ENCODE data around the gene ZNF644. TPM values are rescaled to one million over a fixed set of nuclear protein-coding genes. Genes with fewer than 3 reads are reported as not detected.

The ZNF644 gene
- polyA plus RNA-seq, 1 of the 3 experiments (the other 2 are of a cell fraction): 5.6 TPM

DNA sequence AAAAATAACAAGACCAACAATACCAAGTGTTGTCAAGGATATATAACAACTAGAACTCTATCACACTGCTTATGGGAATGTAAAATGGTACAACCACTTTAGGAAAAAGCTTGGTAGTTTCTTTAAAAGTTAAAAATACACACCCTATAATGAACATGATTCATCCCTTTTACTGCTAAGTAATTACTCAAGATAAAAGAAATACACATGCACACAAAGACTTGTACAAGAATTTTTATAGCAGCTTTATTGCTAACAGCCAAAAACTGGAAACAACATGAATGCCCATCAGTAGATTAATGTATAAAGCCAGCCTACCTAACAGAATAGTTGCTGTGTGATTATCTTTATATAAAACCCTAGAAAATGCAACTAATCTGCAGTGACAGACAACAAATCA, 10.5 kb upstream of the ZNF644 start:
- Histone ChIP-seq H3K79me2 (ENCODE audit: insufficient read depth) (no peaks in the 10 kb centered on the region), H3K4me2 (no peak overlapping the region), H3K4me3 (ENCODE audit: low read depth in 2 of 2, low read length in 1 of 2) (no peak overlapping the region), H3K9ac (no peak overlapping the region), H4K20me1 (ENCODE audit: insufficient read depth) (no peaks in the 10 kb centered on the region), H3K4me1 (ENCODE audit: control insufficient read depth in 1 of 2, insufficient read depth in 2 of 2, low read depth in 1 of 2, low read length in 1 of 2) (no peaks in the 10 kb centered on the region), H3K27ac (ENCODE audit: low read depth in 2 of 2, low read length in 1 of 2) (no peak overlapping the region), H2AFZ (ENCODE audit: low read depth) (no peak overlapping the region), H3F3A (replicated peaks; ENCODE audit: insufficient read depth) (no peaks in the 10 kb centered on the region), H3K27me3 (ENCODE audit: insufficient read depth) (no peaks in the 10 kb centered on the region; the same call in 1 of the 2 replicates), H3K9me3 (no peaks in the 10 kb centered on the region), H3K9me2 (no peaks in the 10 kb centered on the region), H3K36me3 (replicated peaks in 1 of 2; ENCODE audit: control insufficient read depth in 1 of 2, insufficient read depth in 2 of 2, low read length in 1 of 2) (no peaks in the 10 kb centered on the region)
- no peak for DNase-seq
- TF ChIP-seq GABPA (IDR thresholded peaks at IDR 0.05; ENCODE audit: low read depth): no peak
- no peak for TF ChIP-seq SMC3 (IDR thresholded peaks at IDR 0.05; ENCODE audit: low read depth, low read length)
- no peak for TF ChIP-seq FOSL2 (IDR thresholded peaks at IDR 0.05; ENCODE audit: borderline replicate concordance, low read depth)
- TF ChIP-seq NRF1 (IDR thresholded peaks at IDR 0.05; ENCODE audit: low read depth, low read length): no peak
- TF ChIP-seq RAD21 (IDR thresholded peaks at IDR 0.05; ENCODE audit: low read length): no peak
- no peak for TF ChIP-seq EP300 (IDR thresholded peaks at IDR 0.05; ENCODE audit: borderline replicate concordance in 1 of 2, low read depth in 1 of 2, low read length in 1 of 2)
- no peak for TF ChIP-seq RXRA (IDR thresholded peaks at IDR 0.05; ENCODE audit: borderline replicate concordance, low read depth)
- TF ChIP-seq TAF1 (IDR thresholded peaks at IDR 0.05; ENCODE audit: borderline replicate concordance, low read depth, low read length): no peak
- TF ChIP-seq YY1 (IDR thresholded peaks at IDR 0.05; ENCODE audit: low read depth): no peak
- TF ChIP-seq GATA2 (CRISPR knock-in tag; IDR thresholded peaks at IDR 0.05): no peak
- no peak for TF ChIP-seq RCOR1 (IDR thresholded peaks at IDR 0.05; ENCODE audit: low read length)
- no peak for TF ChIP-seq RFX5 (IDR thresholded peaks at IDR 0.05; ENCODE audit: low read length)
- no peak for TF ChIP-seq TCF12 (IDR thresholded peaks at IDR 0.05)
- TF ChIP-seq ELF1 (IDR thresholded peaks at IDR 0.05): no peak
- TF ChIP-seq FOXJ3 (CRISPR knock-in tag; IDR thresholded peaks at IDR 0.05): no peak
- no peak for TF ChIP-seq MXI1 (IDR thresholded peaks at IDR 0.05; ENCODE audit: low read depth, low read length)
- TF ChIP-seq, protein P1, sequence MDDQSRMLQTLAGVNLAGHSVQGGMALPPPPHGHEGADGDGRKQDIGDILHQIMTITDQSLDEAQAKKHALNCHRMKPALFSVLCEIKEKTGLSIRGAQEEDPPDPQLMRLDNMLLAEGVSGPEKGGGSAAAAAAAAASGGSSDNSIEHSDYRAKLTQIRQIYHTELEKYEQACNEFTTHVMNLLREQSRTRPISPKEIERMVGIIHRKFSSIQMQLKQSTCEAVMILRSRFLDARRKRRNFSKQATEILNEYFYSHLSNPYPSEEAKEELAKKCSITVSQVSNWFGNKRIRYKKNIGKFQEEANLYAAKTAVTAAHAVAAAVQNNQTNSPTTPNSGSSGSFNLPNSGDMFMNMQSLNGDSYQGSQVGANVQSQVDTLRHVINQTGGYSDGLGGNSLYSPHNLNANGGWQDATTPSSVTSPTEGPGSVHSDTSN (IDR thresholded peaks at IDR 0.05): no peak
- TF ChIP-seq, protein P2, sequence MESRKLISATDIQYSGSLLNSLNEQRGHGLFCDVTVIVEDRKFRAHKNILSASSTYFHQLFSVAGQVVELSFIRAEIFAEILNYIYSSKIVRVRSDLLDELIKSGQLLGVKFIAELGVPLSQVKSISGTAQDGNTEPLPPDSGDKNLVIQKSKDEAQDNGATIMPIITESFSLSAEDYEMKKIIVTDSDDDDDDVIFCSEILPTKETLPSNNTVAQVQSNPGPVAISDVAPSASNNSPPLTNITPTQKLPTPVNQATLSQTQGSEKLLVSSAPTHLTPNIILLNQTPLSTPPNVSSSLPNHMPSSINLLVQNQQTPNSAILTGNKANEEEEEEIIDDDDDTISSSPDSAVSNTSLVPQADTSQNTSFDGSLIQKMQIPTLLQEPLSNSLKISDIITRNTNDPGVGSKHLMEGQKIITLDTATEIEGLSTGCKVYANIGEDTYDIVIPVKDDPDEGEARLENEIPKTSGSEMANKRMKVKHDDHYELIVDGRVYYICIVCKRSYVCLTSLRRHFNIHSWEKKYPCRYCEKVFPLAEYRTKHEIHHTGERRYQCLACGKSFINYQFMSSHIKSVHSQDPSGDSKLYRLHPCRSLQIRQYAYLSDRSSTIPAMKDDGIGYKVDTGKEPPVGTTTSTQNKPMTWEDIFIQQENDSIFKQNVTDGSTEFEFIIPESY (IDR thresholded peaks at IDR 0.05; ENCODE audit: borderline replicate concordance, low read depth): no peak
- CTCF ChIA-PET: interaction anchor here (0.7 kb wide), 1 partner anchor 911 kb away, joined by 3 read pairs; no protein-coding TSS in a partner anchor
- POLR2A ChIA-PET: no interaction called here

DNA sequence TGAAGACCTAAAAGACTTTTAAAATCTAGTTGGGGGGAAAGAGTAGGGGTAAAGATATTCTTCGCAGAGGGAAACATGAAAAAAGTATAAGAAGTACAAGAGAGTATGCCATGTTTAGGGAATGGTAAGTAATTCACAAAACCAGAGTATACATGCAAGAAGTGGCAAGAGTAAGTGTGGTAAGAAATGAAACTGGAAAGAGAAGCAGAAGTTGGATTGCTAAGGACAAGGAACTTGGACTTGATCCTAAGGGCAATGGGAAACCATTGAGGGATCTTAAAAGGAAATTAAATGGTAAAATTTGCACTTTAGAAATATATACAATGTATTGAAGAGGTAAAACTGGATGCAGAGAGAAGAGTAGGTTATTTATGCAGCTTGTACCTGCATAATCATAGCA, 9.2 kb upstream of the ZNF644 start:
- Histone ChIP-seq H3K27me3 (ENCODE audit: insufficient read depth) (no peaks in the 10 kb centered on the region; the same call in 1 of the 2 replicates), H3K27ac (ENCODE audit: low read depth in 2 of 2, low read length in 1 of 2) (no peak overlapping the region), H3K4me3 (ENCODE audit: low read depth in 2 of 2, low read length in 1 of 2) (no peak overlapping the region), H3K4me2 (no peak overlapping the region), H3K36me3 (replicated peaks in 1 of 2; ENCODE audit: control insufficient read depth in 1 of 2, insufficient read depth in 2 of 2, low read length in 1 of 2) (no peaks in the 10 kb centered on the region), H3K9me2 (no peaks in the 10 kb centered on the region), H3F3A (replicated peaks; ENCODE audit: insufficient read depth) (no peaks in the 10 kb centered on the region), H3K9ac (no peak overlapping the region), H2AFZ (ENCODE audit: low read depth) (no peak overlapping the region), H4K20me1 (ENCODE audit: insufficient read depth) (no peaks in the 10 kb centered on the region), H3K4me1 (ENCODE audit: control insufficient read depth in 1 of 2, insufficient read depth in 2 of 2, low read depth in 1 of 2, low read length in 1 of 2) (no peaks in the 10 kb centered on the region), H3K79me2 (ENCODE audit: insufficient read depth) (no peaks in the 10 kb centered on the region), H3K9me3 (no peaks in the 10 kb centered on the region)
- TF ChIP-seq, protein P3, sequence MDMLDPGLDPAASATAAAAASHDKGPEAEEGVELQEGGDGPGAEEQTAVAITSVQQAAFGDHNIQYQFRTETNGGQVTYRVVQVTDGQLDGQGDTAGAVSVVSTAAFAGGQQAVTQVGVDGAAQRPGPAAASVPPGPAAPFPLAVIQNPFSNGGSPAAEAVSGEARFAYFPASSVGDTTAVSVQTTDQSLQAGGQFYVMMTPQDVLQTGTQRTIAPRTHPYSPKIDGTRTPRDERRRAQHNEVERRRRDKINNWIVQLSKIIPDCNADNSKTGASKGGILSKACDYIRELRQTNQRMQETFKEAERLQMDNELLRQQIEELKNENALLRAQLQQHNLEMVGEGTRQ (IDR thresholded peaks at IDR 0.05; ENCODE audit: borderline replicate concordance, low read depth, low read length): no peak
- TF ChIP-seq CHD2 (IDR thresholded peaks at IDR 0.05; ENCODE audit: low read length, partially characterized antibody) (no peak), MEF2A (IDR thresholded peaks at IDR 0.05; ENCODE audit: borderline replicate concordance, low read depth) (no peak), RCOR1 (IDR thresholded peaks at IDR 0.05; ENCODE audit: low read length) (no peak)
- TF ChIP-seq, protein P4, sequence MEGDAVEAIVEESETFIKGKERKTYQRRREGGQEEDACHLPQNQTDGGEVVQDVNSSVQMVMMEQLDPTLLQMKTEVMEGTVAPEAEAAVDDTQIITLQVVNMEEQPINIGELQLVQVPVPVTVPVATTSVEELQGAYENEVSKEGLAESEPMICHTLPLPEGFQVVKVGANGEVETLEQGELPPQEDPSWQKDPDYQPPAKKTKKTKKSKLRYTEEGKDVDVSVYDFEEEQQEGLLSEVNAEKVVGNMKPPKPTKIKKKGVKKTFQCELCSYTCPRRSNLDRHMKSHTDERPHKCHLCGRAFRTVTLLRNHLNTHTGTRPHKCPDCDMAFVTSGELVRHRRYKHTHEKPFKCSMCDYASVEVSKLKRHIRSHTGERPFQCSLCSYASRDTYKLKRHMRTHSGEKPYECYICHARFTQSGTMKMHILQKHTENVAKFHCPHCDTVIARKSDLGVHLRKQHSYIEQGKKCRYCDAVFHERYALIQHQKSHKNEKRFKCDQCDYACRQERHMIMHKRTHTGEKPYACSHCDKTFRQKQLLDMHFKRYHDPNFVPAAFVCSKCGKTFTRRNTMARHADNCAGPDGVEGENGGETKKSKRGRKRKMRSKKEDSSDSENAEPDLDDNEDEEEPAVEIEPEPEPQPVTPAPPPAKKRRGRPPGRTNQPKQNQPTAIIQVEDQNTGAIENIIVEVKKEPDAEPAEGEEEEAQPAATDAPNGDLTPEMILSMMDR (IDR thresholded peaks at IDR 0.05): no peak
- TF ChIP-seq, protein P5, sequence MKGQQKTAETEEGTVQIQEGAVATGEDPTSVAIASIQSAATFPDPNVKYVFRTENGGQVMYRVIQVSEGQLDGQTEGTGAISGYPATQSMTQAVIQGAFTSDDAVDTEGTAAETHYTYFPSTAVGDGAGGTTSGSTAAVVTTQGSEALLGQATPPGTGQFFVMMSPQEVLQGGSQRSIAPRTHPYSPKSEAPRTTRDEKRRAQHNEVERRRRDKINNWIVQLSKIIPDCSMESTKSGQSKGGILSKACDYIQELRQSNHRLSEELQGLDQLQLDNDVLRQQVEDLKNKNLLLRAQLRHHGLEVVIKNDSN (IDR thresholded peaks at IDR 0.05; ENCODE audit: borderline replicate concordance, low read depth): no peak
- ChIA-PET CTCF (no interaction called here), POLR2A (interaction anchor here (0.5 kb wide), 1 partner anchor 451 kb away, joined by 3 read pairs; no protein-coding TSS in a partner anchor)
- 68% methylated on average over 1 of the region's 1 CpG for WGBS (ENCODE audit: low lambda C conversion rate)
- no peak for DNase-seq
